NCI-H82 treated with DMSO at 0.1 percent for 48 hours (cell line): Measurements from ENCODE around the gene KRT81.
"Not testable (repeated sequence)": the region's sequence is repeated elsewhere in the genome, so short reads cannot be mapped to it uniquely, and the experiment has no call there.

Experiments
- DNase-seq: peaks from one replicate; lab custom pipeline; 2025; ENCODE audit not compliant: unreplicated experiment; lab: John Stamatoyannopoulos, UW

Gene KRT81

DNA sequence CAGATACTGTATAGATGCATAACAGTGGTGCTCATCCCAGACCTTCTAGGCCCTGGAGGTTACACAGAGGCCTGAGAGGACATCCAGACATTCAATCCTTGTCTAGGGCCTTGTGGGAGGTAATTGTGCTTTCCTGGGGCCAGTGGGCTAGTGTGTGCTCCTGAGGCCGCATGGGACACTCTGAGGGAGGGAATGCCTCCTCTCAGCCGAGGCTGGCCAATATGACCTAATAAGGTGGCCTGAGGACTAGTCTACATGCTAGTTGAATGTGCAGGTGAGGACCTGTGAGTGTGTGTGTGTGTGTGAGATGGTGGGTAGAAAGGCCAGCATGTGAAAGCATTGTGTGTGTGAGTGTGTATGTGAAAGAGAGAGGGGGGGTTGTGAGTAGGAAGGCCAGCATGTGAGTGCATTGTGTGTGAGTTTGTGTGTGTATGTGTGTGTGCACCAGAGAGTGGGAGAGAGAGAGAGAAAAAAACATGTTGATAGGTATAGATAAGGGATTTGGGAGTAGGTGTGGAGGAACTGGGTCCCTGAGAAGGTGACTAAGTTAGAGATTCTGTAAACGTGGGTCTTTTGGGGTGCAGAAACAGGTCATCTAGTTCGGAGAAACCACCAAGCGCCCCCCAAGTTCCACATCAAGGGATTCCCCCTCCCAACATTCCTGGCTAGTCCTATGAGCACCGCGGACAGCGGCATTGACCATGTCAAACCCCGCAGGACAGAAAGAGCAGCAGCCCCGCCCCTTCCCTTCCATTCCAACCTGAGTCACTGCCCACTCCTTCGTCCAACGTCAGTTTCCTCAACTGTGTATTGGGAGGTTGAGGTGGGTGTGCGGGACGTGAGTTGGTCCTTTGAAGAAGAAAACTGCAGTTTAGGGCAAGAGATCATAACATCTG, 9.7 kb upstream of the KRT81 start:
- no peak for DNase-seq

DNA sequence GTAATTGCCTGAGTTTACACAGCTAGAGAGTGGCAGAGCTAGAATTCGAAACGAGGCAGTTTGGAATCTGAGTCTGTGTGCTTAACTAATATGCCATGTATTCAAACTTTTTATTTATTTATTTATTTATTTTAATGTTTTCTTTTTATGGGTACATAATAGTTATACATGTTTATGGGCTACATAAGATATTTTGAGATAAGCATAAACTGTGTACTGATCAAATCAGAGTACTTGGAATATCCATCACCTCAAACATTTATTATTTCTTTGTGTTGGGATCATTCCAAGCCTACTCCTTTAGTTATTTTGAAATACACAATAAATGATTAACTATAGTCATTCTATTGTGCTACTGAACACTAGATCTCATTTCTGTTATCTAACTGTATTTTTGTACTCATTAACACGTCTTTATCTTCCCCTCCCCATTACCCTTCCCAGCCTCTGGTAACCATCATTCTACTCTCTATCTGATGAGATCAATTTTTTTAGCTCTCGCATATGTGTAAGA, 7.4 kb upstream of the KRT81 start:
- no peak for DNase-seq

DNA sequence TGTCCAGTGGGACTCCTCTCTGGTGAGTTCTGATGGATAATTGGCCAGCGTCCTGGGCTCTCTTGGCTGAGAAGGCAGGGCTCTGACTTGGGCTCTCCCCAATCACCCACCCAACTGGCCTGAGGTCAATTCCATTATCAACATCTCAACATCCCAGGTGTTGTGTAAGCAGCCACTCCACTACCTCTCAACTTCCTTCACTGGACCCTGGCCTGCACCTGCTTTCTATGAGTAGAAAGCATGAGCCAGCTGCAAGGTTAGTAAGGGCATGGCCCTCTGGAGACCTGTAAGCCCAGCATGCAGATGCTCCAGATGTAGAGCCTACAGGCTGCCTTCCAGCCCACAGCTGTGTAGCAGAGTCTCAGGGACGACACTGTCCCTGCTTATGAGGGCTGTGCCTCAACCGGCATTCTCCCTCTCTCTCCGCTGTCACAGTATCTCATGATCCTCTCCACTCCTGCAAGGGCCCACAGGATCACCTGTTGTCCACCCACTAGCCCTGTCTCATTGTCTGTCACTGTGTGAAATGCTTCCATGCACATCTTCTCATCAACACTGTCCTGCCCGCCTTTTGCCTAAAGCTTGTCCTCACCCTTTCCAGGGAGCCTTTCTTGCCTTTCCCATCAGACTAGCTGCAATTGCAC, 5.4 kb upstream of the KRT81 start:
- no peak for DNase-seq

DNA sequence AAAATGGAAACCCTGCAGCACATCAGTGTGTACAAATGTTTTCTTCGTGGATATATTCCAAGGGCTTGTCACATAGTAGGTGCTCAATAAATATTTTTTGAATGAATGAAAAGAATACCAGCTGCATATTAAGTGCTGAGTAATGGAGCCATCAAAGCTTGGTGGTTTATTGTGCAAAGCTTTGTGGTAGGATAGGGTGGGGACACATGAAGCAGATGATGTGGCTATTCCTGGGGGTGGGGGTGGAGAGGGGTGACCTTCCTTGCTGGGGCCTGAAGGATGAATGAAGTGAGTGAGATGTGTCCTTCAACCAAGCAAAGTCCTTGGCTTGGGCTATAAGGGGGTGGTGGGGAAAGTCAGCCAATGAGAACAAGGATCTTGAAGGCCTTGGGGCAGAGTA, 4.3 kb upstream of the KRT81 start:
- DNase-seq, result no peak

DNA sequence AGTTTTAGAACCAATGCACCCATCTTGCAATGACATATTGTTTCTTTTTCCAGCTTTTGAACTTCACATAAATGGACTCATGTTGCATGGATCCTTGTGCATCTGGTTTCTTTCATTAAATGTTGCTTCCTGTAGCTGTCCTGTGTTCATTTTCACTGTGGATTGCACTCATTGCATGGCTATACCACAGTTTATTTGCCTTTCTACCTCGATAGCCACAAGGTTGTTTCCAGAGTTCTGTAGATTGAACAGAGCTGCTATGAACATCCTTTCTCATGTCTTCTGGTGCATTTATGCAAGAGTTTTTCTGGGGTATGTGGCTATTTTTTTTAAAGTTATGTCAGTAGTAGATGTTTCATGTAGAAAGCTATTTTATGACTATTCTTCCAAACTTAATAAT, 3.5 kb upstream of the KRT81 start:
- no peak for DNase-seq

DNA sequence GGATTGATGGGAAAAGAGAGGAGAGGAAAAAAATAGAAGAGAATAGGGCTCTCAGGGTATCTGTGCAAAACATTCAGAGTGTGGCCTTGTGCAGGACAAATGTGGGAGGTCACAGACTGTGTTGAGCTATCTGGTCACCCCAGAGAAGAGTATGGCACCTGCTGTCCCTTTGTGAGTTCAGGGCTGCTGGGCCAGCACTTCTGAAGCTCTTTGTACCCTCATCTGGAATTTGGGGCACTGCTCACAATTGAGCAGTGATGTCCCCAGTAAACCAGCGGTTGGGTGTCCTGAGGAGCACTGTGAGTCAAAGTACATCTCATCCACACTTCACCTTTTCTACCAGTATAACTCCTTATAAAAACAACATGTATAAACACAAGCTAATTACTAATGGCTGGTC, 2.6 kb upstream of the KRT81 start:
- no peak for DNase-seq

DNA sequence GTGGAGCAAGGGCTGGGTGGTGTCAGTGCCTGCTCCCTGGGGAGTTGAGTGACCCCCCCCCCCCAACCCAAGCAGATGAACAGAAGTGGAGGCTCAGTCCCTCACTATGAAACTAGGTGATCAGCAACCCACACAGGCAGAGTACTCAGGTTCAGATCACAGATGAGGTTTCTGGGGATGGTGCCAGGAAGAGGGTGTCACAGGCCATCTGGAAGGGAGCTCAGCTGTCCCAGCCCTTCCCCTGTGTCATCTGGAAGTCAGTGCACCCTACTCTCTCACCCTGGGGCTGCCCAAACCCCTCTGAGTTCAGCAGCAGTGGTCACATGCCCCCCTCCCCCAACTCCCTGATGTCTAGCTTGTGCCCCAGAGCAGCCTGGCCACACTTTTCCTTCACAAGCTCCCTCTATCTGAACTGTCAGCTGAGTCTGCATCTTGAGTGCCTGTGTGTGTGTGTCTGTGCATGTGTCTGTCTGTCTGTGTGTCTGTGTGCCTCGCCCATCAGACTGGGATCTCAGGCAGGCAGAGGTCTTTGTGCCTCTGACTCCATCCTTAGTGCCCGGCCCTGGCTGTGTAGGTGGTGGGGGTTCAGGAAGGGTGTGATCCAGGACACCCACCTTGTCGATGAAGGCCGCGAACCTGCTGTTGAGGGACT, 725 bp downstream of the KRT81 start:
- not testable (repeated sequence) for DNase-seq

DNA sequence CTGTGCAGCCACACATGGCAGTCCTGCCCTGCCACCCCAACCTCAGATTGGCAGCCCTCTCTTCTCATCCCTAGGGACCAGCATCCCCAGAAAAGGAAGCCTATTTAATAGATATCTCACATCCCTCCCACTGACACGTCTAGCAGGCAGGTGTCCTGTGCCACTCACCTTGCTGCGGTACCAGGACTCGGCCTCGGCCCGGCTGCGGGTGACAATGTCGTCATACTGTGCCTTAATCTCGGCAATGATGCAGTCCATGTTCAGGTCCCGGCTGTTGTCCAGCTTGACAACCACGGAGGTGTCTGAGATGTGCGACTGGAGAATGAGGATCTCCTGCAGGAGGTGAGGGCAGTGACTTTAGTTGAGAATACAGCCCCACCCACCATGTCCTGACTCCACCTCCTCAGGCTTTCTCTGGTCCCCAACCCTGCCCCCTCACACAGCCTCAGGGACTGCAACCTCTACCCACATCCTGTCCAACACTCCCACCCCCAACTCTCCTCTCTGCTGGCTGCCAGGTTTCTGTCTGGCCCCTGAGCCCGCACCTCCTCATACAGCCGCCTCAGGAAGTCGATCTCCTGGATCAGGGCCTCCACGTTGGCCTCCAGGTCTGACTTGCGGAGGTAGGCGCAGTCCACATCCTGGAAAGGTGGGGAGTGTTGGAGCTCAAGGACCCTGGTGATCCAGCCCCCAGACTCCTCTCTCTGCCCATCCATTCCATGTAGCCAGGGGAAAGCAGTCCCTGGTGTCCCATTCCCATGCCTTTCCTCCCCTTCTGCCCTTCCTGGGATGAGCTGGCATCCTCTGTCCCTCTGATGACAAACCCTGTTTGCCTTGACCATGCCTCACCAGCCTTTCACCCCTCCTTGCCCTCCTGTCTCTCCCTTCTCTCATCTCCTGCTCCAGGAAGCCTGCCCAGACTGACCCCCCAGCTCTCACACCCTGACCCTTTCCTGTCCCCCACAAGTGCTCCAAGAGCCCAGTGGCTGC, 3.2 kb downstream of the KRT81 start:
- not testable (repeated sequence) for DNase-seq

DNA sequence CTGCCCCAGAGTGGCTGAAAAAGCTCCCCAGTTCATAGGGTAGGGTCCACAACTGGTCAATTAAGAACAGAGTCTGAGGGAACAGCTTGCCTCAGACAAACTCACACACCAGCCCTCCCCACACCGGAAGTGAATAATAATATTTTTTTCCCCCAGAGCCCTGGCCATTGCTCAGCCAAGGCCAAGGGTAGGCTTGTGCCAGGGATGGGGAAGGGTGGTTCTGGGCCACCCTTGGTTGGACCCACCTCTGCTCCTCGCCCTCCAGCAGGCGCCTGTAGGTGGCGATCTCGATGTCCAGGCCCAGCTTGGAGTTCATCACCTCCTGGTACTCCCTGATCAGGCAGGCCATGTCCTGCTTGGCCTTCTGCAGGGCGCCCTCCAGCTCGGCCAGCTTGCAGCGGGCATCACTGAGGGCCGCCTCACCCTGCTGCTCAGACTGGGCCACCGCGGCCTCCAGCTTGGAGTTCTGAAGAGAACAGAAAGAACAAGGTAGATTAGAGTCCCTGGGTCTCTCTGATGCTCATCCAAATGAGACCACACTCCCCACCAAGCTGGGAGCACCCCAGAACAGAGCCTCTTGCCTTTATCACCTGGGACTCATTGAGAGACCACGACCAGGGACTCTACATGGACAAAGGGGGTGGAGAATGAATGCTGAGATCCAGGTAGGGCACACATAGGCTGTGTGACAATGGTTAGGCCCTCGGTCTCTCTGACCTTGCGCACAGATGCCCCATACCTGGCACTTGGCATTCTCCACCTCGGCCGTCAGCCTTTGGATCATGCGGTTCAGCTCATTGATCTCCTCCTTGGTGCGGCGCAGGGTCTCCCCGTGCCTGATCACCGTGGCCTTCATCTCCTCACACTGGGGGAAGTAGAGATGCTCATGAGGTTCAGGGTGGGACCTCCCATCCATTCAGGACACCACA, 4.2 kb downstream of the KRT81 start:
- DNase-seq, result not testable (repeated sequence)

DNA sequence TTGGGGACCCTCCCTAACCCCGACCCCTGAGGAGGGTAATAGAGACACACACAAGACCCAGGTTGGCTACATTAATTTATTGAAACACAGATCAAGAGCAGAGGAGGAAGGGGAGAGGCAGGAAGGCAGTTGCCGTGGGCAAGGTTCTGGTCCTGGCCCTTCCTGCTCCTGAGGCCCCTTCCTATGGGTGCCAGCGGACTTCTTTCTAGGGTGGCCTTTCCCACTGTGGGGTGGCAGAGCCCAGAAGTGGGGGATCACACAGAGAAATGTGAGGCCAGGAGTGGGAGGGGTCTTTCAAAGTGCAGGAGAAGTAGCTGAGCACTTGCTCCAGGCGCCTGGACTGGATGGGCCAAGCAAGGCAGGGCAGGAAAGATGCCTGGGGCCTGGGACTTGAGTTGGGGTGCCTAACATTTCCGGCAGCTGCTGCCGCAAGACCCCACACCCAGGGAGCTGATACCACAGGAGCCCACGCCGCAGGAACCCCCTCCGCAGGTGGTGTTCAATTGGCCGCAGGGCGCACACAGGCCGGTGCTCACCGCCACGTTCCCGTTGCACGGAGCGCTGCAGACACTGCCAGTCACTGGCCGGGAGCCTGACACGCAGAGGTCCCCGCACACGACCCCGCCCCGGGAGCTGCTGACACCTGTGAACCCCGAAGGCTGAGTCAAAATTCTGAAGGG, 5.3 kb downstream of the KRT81 start:
- no peak for DNase-seq

DNA sequence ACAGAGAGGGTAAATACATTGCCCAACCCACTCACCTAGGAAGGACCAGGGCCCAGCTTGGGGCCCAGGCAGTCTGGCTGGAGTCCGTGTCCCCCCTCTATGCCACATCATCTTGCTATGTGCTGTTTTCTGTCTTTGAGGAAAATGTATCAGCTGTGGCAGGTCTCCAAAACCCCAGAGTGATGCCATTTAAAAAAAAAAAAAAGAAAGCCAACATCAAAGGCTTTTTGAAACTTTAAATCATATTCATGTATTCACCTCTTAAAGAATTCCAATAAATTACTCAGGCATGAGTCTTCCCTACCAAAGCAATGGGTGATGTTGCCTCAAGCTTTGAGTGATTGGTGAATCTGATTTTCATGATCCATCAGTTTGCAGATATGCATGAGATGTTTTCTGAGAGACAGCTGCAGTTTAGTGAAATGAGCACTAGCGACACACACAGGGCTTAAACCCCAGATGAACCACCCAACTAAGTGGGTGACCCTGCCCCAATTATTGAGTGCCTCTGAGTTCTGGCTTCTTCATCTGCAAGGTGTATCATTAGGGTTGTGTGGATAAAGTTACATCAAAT, 6.1 kb downstream of the KRT81 start:
- no peak for DNase-seq

DNA sequence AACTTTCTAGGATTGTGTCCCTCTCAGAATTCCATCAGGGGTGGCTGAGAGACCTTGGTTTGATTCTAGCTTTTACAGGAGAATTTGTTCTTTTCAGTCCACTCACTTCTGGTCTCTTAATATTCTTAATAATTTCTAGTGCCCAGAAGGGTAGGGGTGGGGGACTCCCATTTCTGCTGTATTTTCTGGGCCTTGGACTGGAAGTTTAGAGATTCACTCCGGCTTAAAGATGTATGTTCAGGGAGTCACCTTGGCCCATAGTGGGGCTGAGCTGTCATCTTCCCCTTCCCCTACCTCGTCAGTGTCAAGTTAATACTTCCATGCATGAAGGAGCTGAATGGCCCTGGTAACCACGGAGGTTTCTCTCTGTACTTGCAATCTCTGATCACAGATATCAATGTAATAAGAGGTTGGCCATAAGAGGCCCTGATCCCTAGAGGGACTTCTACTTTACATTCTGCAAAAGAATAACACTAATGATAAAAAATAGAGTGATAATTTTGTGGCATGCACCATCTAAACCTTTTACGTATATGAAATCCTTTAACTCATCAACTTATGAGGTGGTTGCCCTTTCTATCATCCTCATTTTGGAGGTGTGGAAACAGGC, 6.7 kb downstream of the KRT81 start:
- DNase-seq, result no peak

DNA sequence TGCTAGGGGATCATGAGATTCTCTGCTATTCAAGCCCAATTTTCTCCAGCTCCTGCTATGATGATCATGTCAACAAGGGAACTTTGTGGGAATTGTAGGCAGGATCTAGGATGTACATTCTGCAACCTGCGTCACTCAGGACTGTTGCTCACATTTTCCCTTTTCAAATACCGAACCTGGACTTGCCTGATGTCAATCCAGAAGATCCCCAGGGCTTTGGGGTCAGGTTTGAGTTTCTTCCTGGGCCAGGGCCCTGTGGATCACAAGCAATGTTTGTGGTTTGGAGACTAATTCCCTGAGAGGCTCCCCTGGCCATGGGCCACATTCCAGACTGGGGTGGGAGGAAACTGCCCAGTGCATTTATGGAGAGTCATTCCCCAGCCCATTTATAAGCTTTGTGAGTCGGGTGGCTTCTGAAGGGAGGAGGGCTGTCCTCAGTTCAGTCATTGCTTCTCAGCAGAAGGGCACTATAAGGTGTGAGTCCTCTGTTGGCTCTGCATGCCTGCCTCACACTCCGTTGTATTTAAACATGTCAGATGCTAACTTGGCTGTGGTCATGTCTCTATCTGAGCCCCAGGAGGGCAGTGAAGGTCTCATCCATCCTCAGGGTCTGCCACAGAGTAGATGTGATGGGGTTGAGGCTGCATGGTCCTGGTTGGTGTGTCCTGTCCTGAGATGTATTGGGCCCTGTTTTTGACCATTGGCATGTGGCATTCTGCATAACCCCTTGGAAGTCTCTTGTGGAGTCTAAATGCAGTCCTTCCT, 10.4 kb downstream of the KRT81 start:
- DNase-seq, result no peak

DNA sequence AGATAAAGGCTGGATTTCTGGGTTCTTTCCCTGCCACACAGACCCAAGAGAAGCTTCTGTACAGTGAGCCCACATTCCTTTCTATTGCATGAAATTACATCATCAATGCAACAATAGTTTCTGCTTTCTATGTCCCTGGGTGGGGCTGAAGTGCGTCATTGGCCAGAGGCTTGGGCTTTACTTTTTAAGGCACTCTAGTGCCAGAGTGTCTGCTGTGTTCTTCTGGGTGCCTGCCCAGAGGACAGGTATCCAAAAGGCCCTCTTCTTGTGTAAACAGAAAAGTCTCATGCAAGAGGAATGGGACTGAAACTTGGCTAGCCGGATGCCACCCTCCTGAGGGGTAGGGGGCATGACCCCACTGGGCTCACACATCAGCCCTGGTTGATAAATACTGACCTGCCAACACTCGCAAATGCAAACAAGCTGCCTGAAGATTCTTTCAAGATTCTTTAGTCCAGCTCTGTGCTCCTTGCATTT, 11.0 kb downstream of the KRT81 start:
- DNase-seq, result no peak

DNA sequence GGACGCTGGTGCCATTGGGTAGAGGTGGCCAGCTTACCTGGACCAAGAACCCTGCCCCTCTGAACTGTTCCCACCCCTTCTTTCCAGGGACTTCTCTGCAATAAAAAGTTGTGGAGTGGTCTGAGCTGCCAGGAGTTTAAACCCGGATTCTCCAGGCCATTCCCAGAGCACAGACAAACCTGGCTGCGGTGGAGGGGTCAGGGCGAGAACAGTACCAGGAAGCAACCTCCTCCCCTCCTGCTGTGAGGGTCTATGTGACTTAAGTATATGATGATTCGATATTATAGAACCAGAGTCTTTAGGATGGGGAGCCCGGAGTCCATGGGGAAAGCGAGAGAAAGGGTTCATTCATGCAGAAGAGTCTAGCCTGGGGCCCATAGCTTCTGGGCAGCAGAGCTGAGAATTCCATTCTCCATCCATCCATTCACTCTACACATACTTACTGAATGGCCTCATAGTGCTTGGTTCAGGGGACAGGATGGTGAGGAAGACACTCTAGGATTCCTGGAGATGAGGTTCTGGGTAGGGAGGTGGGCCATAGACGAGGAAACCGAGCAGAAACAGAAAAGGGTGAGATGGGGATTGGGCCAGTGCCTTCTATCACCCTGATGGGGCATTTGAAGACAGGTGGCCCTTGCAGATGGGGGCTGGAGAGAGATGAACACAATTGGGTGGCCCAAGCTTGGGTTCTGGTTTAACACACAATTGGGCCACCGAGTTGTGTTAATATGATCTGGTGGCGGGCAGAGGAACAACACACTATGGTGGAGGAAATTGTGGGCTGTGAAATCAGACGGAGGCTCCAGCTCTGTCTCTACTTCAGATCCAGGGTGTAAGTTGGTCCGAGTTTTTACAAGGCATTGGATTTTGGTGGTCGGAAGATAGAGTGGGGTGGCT, 11.7 kb downstream of the KRT81 start:
- no peak for DNase-seq
